Measurements from ENCODE around the gene PSKH1. TPM values are rescaled to one million over a fixed set of nuclear protein-coding genes. Genes with fewer than 3 reads are reported as not detected.

PSKH1 gene
- total and polyA plus RNA-seq, 10 of the 15 experiments (the other 5 are each of a cell fraction or from before 2014, with no cell fraction given) = 0.63 to 20.4 (median 7.8) TPM

GRCh38 chr16:67909056-67909742 is 16.1 kb downstream of the PSKH1 start:
- over 99% methylated on average over 36 of the region's 36 CpGs for WGBS (ENCODE audit: insufficient coverage, insufficient replicate concordance, low lambda C conversion rate, missing lambda C conversion rate)
- ChIA-PET RAD21 (ENCODE audit: unreplicated experiment) (no interaction called here), SMC1A (ENCODE audit: uncharacterized antibody, unreplicated experiment) (no interaction called here), CTCF (interaction anchor here (0.5 to 1.6 kb wide), 3 partner anchors 25 to 333 kb away, joined by 3 to 5 read pairs (median 4); no protein-coding TSS in a partner anchor), POLR2A (interaction anchor here (0.6 kb wide), 1 partner anchor 177 kb away, joined by 3 read pairs; no protein-coding TSS in a partner anchor)
- Histone ChIP-seq H3K9me3 (replicated peaks; ENCODE audit: control insufficient read depth, insufficient read depth, low read length) (no peaks in the 10 kb centered on the region), H3K4me2 (ENCODE audit: control insufficient read depth, insufficient read depth) (no peak overlapping the region), H4K20me1 (ENCODE audit: control insufficient read depth, insufficient read depth) (no peaks in the 10 kb centered on the region; the same call in 1 of the 2 replicates), H3K4me1 (ENCODE audit: control insufficient read depth, insufficient read depth, low read length) (0 out of 2 replicates have a peak, but pooled peaks cover 3% of the 10 kb centered on the region), H3K27ac (ENCODE audit: control insufficient read depth, insufficient read depth) (no peak overlapping the region), H3K27me3 (replicated peaks in 1 of 2; ENCODE audit: control insufficient read depth in 2 of 2, insufficient read depth in 2 of 2, low read length in 1 of 2) (no peaks in the 10 kb centered on the region), H3K79me2 (ENCODE audit: control insufficient read depth, insufficient read depth, low read length) (no peaks in the 10 kb centered on the region), H2AFZ (ENCODE audit: control insufficient read depth, low read depth, low read length) (no peak overlapping the region), H3K36me3 (ENCODE audit: control insufficient read depth in 2 of 2, insufficient read depth in 2 of 2, low read length in 1 of 2) (peaks cover 1 to 7% of the 10 kb centered on the region in 2 experiments; a peak in 2 of 4 replicates), H3K9ac (ENCODE audit: control insufficient read depth, insufficient read depth, low read length) (no peak overlapping the region), H3K4me3 (no peak overlapping the region)
- BruUV-seq (replicated peaks) = no TSS peak
- ATAC-seq (no peak), DNase-seq (ENCODE audit: low read depth, low spot score) (no peak), FAIRE-seq (no peak)
- intact Hi-C loops (cut with micrococcal nuclease; ENCODE audit: unreplicated experiment) (no loop called here), in situ Hi-C loops (cut with MboI) (no loop called here)
- TF ChIP-seq KAT2A (conservative IDR thresholded peaks at IDR 0.05; ENCODE audit: control insufficient read depth, low read depth, low read length) (no peak), ZSCAN29 (IDR thresholded peaks at IDR 0.05) (no peak), TARDBP (IDR thresholded peaks at IDR 0.05; ENCODE audit: borderline replicate concordance) (no peak), ZNF687 (IDR thresholded peaks at IDR 0.05) (no peak), HDGF (IDR thresholded peaks at IDR 0.05) (no peak), TCF12 (IDR thresholded peaks at IDR 0.05; ENCODE audit: low read depth, low read length) (no peak), SRF (IDR thresholded peaks at IDR 0.05; ENCODE audit: low read depth in 2 of 2, low read length in 2 of 2) (no peak), MTA2 (IDR thresholded peaks at IDR 0.05; ENCODE audit: low read depth) (no peak), STAT1 (conservative IDR thresholded peaks at IDR 0.05) (no peak), CBX3 (IDR thresholded peaks at IDR 0.05; ENCODE audit: borderline replicate concordance, low read depth) (no peak), EZH2 (IDR thresholded peaks at IDR 0.05; ENCODE audit: borderline replicate concordance, control insufficient read depth, low read depth, low read length) (no peak), USF2 (IDR thresholded peaks at IDR 0.05; ENCODE audit: borderline replicate concordance, low read depth, low read length) (no peak), JUND (IDR thresholded peaks at IDR 0.05; ENCODE audit: low read depth, low read length) (no peak)
- TF ChIP-seq, protein P1, sequence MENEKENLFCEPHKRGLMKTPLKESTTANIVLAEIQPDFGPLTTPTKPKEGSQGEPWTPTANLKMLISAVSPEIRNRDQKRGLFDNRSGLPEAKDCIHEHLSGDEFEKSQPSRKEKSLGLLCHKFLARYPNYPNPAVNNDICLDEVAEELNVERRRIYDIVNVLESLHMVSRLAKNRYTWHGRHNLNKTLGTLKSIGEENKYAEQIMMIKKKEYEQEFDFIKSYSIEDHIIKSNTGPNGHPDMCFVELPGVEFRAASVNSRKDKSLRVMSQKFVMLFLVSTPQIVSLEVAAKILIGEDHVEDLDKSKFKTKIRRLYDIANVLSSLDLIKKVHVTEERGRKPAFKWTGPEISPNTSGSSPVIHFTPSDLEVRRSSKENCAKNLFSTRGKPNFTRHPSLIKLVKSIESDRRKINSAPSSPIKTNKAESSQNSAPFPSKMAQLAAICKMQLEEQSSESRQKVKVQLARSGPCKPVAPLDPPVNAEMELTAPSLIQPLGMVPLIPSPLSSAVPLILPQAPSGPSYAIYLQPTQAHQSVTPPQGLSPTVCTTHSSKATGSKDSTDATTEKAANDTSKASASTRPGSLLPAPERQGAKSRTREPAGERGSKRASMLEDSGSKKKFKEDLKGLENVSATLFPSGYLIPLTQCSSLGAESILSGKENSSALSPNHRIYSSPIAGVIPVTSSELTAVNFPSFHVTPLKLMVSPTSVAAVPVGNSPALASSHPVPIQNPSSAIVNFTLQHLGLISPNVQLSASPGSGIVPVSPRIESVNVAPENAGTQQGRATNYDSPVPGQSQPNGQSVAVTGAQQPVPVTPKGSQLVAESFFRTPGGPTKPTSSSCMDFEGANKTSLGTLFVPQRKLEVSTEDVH (IDR thresholded peaks at IDR 0.05; ENCODE audit: low read depth, partially characterized antibody) = no peak
- TF ChIP-seq, protein P2, sequence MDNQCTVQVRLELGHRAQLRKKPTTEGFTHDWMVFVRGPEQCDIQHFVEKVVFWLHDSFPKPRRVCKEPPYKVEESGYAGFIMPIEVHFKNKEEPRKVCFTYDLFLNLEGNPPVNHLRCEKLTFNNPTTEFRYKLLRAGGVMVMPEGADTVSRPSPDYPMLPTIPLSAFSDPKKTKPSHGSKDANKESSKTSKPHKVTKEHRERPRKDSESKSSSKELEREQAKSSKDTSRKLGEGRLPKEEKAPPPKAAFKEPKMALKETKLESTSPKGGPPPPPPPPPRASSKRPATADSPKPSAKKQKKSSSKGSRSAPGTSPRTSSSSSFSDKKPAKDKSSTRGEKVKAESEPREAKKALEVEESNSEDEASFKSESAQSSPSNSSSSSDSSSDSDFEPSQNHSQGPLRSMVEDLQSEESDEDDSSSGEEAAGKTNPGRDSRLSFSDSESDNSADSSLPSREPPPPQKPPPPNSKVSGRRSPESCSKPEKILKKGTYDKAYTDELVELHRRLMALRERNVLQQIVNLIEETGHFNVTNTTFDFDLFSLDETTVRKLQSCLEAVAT (IDR thresholded peaks at IDR 0.05) = no peak
